HG03378 (cell line): ENCODE measurements around the gene CRYBG2.
"Not testable (repeated sequence)": the region's sequence is repeated elsewhere in the genome, so short reads cannot be mapped to it uniquely, and the experiment has no call there.

Experiments
- ATAC-seq: cut with Tn5 transposase; IDR thresholded peaks from one replicate; pipeline ENCODE4 v1.9.1; 2021; ENCODE audit warnings: mild to moderate bottlenecking, moderate library complexity; ENCODE audit not compliant: unreplicated experiment

CRYBG2 gene

DNA sequence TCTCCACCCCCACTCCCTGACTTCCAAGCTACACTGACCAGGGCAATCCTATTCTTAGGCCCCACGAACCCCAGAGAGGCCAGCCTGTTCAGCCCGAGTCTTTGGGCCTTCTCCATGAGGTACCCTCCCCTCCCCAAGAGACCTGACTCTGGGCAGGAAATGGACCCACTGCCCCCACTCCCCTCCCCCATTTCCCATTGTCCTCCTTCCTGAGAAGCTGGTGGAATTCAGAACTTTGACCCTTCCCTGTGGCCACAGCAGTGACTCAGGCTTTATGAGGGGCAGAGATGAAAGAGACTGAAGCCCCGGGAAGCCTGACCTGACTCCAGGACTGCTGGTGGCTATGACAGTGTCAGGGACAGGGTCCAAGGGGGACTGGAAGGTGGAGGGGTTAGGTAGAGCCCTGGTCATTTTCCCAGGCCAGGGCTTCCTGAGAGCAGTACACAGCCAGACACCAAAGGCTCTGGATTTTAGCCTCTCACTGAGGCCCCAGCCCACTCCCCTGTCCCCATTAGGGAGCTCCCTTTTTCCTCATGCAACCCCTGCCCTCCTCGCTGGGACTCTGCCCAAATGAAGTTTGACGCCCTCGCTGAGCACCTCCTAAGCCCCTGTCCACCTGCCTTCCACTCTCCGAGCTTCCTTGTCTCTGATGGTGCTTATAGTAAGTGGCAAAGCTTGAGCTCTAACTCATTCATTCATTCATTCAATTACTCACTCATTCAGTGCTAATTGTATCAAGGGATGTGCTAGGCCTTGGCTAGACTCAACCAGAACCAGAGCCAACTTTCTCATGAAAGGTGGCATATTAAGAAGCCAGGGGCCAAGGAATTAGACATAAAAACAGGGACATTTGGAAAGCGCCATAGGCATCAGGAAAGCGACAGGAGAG lies 3.0 kb downstream of the CRYBG2 start:
- ATAC-seq = no peak

DNA sequence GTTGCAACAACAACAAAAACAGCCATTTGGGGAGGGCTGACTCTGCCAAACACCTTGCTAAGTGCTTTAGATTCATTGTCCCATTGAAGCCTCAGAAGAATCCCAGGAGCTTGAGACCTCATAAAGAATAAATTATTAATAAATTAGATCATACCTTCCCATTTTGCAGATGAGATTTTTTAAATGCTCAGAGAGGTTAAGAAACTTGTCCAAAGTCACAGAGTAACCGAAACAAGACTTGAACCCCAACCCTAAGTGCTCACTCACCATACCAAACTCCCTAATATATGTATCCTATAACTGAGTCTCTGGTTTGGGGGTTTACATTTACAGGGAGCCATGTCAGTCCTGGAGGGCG lies 3.6 kb downstream of the CRYBG2 start:
- no peak for ATAC-seq

DNA sequence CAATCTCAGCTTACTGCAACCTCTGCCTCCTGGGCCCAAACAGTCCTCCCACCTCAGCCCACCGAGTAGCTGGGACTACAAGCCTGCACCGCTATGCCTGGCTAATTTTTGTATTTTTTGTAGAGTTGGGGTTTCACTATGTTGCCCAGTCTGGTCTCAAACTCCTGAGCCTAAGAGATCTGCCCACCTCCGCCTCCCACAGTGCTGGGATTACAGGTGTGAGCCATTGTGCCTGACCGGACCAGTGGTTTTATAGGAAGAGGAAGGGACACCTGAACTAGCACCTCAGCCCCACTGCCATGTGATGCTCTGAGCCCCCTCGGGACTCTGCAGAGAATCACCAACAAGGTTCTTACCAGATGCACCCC lies 4.1 kb downstream of the CRYBG2 start:
- ATAC-seq = no peak

DNA sequence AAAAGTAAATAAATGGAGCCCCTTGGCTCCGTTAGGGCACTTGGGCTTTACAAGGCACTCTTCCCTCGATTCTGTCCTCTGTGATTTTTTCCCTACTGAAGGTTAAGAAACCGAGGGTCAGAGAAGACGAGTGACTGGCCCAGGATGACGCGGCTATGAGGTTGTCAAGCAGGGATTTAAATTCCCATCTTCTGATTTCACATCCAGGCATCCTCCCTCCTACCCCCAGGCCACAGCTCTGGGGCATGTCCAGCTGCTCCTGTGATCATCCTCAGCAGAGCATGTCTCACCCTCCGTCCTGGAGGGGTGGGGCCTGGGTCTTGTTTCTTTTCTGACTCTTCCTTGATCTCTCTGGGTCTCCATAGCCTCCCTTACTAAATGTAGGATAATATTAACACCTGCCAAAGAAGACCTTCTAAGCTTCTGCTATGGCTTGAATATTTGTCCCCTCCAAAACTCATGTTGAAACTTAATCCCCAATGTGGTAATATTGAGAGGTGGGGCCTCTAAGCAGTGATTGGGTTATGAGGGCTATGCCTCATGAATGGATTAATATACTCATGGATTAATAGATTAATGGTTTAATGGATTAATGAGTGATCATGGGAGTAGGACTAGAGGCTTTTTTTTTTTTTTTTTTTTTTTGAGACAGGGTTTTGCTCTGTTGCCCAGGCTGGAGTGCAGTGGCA lies 4.6 kb downstream of the CRYBG2 start:
- no peak for ATAC-seq

DNA sequence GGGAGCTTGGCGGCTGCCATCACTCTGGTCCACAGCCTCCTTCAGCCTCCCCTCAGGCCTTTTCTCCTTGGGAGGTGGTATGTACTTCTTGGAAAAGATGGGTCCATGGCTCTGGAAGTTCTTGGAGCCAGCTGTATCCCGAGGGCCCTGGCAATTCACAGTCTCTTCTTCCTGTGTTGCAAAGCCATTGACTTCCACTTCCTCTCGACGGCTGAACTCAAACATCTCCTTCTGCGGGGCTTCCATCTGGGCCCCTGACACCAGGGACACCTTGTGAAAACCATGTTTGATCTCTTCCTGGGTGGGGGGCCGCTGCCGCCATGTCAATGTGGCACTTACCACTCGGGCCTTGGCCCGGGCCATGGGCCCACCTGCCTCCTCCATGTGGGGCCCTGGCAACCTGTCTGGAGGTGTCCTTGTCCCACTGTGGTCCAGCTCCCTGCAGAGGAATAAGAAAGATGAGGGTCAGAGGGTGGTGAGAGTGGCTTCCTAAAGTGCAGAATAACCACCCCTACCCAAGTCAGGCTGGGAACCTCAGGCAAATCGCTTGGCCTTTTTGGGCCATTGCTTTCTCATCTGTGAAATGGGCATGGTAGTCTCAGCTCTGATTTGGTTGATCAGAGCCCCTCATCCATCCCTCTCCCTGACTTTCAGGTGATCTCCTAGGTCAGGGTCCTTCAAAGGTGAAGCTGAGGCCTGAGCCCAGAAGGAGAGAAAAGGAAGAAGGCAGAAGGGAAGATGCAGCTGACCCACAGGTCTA lies 7.5 kb downstream of the CRYBG2 start:
- ATAC-seq = no peak

DNA sequence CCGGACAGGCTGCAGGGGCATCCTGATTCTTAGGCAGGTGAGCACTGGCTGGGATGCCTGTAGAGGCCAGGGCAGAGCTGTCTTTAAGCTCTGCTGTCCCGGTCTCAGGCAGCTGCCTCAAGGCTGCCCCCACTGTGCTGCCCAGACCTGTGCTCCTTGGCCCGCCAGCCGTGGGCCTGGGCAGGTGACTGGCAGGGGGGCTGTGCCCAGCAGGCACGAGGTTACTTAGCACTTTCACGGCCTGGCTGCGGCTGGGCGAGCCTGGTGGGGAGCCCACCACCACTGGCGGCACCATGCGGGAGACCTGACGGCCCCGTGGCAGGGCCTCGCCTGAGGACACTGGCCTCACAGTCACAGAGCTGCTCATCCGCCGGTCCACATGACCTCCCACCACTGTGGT lies 8.2 kb downstream of the CRYBG2 start:
- ATAC-seq = no peak

DNA sequence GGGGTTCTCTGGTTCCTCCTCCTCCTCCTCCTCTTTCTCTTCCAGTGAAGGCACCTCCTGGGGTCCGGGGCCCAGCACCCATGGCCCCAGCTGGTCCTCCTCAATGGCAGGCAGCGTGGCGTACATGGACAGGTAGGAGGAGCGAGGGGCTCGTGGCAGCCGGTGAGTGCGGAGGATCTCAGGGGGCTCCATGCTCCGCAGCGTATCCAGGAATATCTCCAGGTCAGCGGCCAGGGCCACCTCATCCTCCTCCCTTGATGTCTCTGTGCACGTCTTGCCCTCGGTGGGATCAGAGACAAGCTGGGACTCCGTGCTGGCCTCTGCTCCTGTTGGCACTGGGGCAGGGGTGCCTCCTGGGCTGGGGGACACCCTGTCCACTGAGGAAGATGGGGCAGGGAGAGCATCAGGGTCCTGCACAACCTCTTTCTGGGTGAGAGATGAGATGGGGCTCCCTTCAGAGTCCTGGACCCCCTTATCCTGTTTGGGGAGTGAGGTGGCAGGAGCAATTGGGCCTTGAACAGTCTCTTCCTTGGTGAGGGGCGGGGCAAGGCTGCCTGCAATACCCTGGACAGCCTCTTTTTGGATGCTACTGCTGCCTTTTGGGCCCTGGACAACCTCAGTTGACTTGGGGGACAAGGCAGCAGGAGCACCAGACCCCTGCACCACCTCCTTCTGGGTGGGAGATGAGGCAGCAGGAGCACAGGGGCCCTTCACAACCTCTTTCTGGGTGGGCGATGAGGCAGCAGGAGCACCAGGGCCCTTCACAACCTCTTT lies 9.6 kb downstream of the CRYBG2 start:
- ATAC-seq = no peak

DNA sequence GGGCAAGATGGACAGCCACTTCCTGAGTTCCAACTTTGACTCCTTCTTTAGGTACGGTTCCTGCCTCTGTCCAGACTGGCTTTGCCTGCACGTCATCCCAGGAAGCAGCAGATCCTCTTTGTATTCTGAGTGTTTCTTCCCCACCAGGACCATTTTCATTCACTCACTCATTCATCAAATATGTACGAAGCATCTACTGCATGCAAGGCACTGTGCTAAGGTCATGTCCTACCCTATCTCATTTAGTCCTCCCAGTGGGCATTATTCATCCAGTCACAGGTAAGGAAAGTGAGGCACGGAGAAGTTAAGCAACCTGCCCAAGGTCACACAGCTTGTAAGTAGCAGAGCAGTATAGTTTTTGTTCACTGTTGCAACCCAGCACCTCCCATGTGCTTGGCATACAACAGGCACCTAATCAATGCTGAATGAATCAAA lies 13.9 kb downstream of the CRYBG2 start:
- ATAC-seq = no peak

DNA sequence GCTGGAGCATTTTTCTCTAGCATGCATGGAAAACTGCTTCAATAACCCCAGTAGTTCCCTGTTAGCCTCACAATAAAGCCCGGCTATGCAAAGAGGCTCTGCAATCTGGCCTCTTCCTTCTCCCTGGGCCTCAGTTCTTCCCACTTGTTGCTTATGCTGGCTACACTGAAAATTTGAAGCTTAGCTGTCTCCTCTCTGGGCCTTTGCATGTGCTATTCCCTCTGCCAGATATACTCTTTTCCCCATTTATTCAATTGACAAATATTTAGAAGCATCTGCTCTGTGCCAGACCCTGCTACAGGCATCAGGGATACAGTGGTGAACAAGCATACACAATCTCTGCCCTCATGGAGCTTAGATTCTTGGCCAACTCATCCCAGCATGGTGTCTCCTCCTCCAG lies 15.3 kb downstream of the CRYBG2 start:
- no peak for ATAC-seq

DNA sequence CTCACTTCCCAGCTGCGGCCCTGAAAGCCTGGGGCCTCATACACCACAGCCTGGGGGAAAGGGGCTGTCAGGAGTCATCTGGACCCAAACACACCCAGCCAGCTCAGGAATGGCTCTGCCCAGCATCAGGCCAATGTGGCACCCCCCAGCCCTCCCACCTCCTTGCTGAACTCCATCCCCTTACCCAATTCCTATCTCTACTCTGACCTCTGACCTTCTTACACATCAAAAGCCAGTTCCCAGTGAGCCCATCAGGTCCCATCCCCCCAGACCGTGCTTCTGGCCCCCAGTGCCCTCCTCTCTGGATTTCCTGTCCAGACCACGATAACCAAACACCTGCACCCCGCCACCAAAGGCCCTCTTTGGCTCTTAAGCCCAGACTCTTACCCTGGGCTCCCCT lies 16.3 kb downstream of the CRYBG2 start:
- ATAC-seq = no peak

DNA sequence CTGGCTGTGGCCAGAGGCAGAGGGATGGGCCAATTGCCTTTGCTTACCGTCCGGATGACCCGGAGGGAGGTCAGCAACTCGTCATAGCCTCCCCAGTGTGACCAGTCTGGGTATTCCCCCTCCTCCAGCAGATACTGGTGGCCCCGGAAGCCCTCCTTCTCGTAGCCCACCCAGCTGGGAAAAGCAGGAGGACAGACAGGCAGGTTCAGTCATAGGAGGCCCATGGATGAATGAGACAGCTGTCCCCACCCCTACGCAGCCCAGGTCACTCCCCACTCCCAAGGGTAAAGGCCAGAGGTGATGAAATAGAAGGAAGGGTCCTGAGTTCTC lies 16.8 kb downstream of the CRYBG2 start:
- no peak for ATAC-seq

DNA sequence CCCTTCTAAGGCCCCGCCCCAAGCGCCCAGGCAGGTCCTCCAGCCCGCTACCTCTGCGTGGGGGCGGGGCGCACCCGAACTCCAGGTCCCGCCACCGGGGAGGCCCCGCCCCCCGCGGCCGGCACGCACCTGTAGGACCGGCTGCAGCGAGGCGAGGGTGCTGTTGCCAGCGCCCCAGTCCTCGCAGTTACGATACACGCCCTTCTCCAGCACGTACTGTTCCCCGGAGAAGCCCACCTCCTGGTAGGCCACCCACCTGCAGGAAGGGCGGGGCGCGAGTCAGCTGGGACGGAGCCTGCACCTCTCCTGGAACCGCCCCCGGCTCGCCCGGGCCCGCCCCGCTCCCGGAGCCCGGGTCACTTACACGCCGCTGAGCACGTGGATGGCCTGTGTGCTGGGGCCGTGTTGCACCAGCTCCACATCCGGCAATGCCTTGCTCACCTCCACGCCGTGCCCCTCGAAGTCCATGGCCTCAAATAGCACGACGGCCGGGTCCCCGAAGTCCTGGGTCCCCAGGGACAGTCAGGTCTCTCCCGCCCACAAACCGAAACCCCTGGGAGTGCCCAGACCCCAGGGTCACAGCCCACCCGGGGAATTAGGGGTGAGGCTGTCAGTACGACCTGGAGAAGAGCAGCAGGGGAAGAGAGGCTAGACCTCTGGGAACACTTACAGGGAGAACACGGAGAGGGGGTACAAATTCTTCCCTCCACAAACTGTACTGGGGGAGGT lies 17.3 kb downstream of the CRYBG2 start:
- no peak for ATAC-seq

DNA sequence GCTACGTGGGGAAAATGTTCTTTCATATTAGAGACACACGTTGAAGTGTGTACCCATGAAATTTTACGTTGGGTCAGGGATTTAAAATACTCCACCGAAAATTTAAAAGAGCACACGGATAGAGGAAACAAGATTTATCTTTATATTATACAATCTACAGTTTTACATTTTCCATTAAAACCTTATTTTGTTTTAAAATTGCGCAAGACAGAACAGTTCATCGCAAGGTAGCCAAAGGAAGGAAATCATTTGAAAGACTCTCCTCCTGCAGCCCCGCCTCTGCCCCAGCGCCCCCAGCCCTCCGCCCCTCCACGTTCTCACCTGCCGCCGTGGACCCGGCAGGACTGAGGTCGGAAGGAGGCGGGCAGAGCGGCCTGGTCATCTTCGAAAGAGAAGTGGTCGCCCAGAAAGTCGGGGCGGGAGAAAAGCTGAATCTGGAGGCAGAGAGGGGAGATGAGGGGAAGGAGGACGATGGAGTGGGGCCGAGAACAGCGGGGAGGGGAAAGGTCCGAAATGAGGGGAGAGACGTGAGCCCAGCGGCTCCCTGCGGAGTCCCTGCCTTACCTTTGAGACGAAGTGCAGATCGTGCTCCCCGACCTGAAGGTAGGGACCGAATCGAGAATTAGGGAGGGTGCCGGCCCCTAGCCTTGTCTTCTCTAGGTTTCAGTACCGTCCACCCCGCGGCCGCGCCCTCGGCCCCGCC lies 18.0 kb downstream of the CRYBG2 start:
- ATAC-seq = no peak

DNA sequence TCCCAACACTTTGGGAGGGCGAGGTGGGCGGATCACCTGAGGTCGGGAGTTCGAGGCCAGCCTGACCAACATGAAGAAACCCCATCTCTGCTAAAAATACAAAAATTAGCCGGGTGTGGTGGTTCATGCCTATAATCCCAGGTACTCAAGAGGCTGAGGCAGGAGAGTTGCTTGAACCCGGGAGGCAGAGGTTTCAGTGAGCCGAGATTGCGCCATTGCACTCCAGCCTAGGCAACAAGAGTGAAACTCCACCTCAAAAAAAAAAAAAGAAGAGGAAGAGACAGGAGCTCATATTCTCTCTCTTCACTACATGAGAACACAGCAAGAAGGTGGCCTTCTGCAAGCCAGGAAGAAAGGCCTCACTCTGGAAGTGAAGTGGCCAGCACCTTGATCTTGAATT lies 20.6 kb downstream of the CRYBG2 start:
- ATAC-seq = not testable (repeated sequence)

DNA sequence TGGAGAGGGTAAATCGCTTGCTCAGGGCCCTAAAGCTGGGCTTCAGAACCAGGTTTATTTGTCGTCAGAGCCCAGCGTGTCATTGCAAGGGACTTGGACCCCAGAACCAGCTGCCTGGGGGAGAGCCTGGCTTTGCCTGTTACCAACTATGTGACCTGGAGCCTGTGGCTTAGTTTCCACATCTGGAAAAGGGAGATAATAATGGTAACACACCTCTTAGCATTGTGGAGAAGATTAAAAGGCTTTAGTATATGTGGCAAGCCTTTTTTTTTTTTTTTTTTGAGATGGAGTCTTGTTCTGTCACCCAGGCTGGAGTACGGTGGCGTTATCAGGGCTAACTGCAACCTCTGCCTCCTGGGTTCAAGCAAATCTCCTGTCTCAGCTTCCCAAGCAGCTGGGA lies 23.7 kb downstream of the CRYBG2 start:
- no peak for ATAC-seq

DNA sequence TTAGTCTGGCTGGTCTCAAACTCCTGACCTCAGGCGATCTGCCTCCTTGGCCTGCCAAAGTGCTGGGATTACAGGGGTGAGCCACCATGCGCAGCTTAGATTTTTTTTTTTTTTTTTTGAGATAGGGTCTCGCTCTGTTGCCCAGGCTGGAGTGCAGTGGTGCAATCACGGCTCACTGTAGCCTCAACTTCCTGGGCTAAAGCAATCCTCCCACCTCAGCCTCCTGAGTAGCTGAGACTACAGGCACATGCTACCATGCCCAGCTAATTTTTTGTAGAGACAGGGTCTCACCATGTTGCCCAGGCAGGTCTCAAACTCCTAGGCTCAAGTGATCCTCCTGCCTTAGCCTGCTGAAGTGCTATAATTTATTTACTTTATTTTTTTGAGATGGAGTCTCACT lies 24.6 kb downstream of the CRYBG2 start:
- ATAC-seq = not testable (repeated sequence)

DNA sequence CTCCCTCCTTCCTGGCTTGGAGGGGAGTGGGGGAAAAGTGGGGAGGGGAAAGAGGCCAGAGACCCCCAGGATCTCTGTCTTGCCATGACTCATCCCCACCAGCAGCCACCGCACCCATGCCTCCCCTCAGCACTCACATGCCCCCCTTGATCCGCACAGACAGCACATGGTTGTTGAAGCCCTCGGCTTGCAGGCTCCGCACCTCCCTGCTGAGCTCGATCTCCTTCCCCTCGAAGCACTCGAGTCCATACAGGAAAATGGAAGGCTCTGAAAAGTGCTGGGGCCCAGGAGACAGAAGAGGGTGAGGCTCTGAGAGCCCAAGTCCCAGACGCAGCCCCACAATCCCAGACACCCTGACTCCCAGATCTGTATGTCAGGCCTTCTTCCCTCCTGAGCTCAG lies 25.3 kb downstream of the CRYBG2 start:
- no peak for ATAC-seq

DNA sequence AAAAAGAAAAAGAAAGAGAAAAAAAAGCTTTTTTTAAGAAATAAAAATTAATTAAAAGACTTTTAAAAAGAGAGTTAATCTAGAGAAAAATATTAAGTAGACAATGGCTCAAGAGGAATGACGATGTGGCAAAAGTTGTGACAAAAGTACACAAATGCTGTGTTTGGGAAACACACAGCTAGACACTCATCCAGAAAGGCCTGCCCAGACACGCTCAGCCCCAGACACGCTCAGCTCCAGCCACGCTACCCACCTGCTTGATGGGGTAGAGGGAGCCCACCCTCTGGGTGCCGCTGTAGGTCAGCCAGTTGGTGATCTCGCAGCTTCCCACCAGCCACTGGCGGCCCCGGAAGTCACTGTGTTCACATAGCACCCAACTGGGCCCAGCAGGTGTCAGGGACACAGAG lies 26.0 kb downstream of the CRYBG2 start:
- ATAC-seq = no peak

DNA sequence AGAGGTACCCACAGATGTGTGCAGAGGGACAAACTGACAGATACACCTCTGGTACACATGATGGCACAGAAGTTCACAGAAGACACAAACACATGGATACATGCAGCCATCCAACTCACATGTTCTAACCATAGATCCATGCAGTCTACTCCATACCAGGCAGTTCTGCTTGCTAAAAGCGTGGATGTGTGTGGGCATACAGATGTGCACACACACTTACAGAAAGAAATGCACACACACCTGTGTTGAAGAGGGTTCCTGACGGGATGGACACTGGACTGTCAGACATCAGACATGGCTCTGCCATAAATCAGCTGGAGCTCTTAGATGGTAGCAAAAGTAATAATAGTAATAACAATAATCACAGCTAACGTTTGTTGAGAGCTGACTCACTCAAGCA lies 29.4 kb downstream of the CRYBG2 start:
- ATAC-seq = no peak

DNA sequence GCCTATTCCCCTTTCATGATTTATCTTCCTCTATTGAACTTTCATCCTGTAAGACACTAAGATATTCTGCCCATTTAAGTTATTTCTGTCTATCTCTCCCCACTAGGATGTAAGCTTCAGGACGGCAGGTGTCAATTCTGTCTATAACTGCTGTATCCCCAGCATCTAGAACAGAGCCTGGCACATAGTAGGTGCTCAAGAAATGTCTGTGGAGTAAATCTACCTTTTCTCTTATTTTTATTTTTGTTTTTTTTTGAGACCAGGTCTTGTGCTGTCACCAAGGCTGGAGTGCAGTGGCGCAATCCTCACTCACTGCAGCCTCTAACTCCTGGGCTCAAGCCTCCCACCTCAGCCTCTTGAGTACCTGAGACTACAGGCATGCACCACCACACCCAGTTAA lies 30.5 kb downstream of the CRYBG2 start:
- no peak for ATAC-seq
